HCT116 (cell line): ENCODE data around the gene C10orf95. TPM values are rescaled to one million over a fixed set of nuclear protein-coding genes. Genes with fewer than 3 reads are reported as not detected.

Experiments
- ATAC-seq: fragments of 200-7000 bp; cut with Tn5 transposase; 2 replicates; pipeline ENCODE4 v1.9.1; 2020; ENCODE audit warnings: mild to moderate bottlenecking, moderate library complexity
- BruUV-seq: library from RNA; stranded (reverse); fragments of 400-500 nt; replicated peaks from 2 replicates; lab custom pipeline; 2021; lab: Mats Ljungman, UMichigan
- CTCF ChIA-PET: fragments of 300-600 bp; sonication (Branson Sonifier 250); formaldehyde crosslinking; loops from one replicate; lab custom pipeline; 2021; ENCODE audit warnings: antibody characterized with exemption; lab: Charles Lee
- POLR2A ChIA-PET: fragments of 300-600, 350-600 bp; sonication (Branson Sonifier 250); formaldehyde crosslinking; loops from one replicate; lab custom pipeline; 2021; ENCODE audit warnings: antibody characterized with exemption; lab: Charles Lee
- RAD21 ChIA-PET, 2 experiments: fragments of 300-600 bp; sonication (Branson Sonifier 250); formaldehyde crosslinking; loops; one replicate each; lab custom pipeline; 2023; ENCODE audit warnings: low total read pairs in 2 of 2; ENCODE audit not compliant: uncharacterized antibody in 2 of 2, unreplicated experiment in 2 of 2, low non-redundant PET in 1 of 2; lab: Charles Lee
- DNase-seq: peaks from one replicate; pipeline ENCODE4 v3.0.0-alpha.2; 2010; ENCODE audit warnings: low read depth, low spot score
- H2AFZ ChIP-seq: fragments of 200-600 bp; shearing (Covaris generic), sonication (generic); 2 replicates; pipeline ENCODE4 v1.6.1; 2017; ENCODE audit warnings: low read depth, mixed run types, mixed read lengths, antibody characterized with exemption, low read length; ENCODE audit not compliant: poor library complexity, severe bottlenecking
- H3K27ac ChIP-seq: 2 replicates; pipeline ENCODE4 v1.5.1; 2012; ENCODE audit warnings: low read depth, low read length
- H3K27me3 ChIP-seq: fragments of 200-600 bp; sonication (generic); 2 replicates; pipeline ENCODE4 v1.6.1; 2016; ENCODE audit warnings: mixed run types, low read length, mixed read lengths; ENCODE audit not compliant: insufficient read depth
- H3K36me3 ChIP-seq, 2 experiments: fragments of 200-500 bp in 1 of 2; fragments of 200-600 bp in 1 of 2; sonication (Bioruptor generic) in 1 of 2; sonication (generic) in 1 of 2; 2 replicates each; pipeline versions ENCODE4 v1.5.1 to v1.6.1; 2014 to 2016; ENCODE audit warnings: low read length in 2 of 2, inconsistent platforms in 1 of 2, mixed read lengths in 1 of 2, mixed run types in 1 of 2; ENCODE audit not compliant: insufficient read depth in 2 of 2, control insufficient read depth in 1 of 2
- H3K4me1 ChIP-seq, 2 experiments: fragments of 200-600 bp in 1 of 2; sonication (generic) in 1 of 2; 2 replicates each; pipeline versions ENCODE4 v1.5.1 to v1.6.1; 2012 to 2017; ENCODE audit warnings: low read length in 2 of 2, inconsistent platforms in 1 of 2, mild to moderate bottlenecking in 1 of 2, mixed read lengths in 1 of 2, mixed run types in 1 of 2, moderate library complexity in 1 of 2; ENCODE audit not compliant: insufficient read depth in 2 of 2, control insufficient read depth in 1 of 2
- H3K4me2 ChIP-seq: fragments of 200-600 bp; sonication (generic); 2 replicates; pipeline ENCODE4 v1.6.1; 2017; ENCODE audit warnings: mixed run types, low read length, mixed read lengths
- H3K4me3 ChIP-seq, 2 experiments: fragments of 200-600 bp in 1 of 2; sonication (generic) in 1 of 2; replicated peaks in 1 of 2; 2 replicates each; pipeline ENCODE4 v1.5.1; 2011 to 2016; ENCODE audit warnings: low read length in 2 of 2, control low read depth in 1 of 2, low read depth in 1 of 2, mild to moderate bottlenecking in 1 of 2, mixed read lengths in 1 of 2, mixed run types in 1 of 2
- H3K79me2 ChIP-seq: fragments of 200-600 bp; sonication (generic); 2 replicates; pipeline ENCODE4 v1.6.1; 2017; ENCODE audit warnings: mild to moderate bottlenecking, mixed run types, low read length, moderate library complexity, mixed read lengths; ENCODE audit not compliant: insufficient read depth
- H3K9ac ChIP-seq: fragments of 200-600 bp; sonication (generic); 2 replicates; pipeline ENCODE4 v1.6.1; 2016; ENCODE audit warnings: low read length, mixed read lengths
- H3K9me2 ChIP-seq: fragments of 200-600 bp; sonication (generic), shearing (Covaris generic); 2 replicates; pipeline ENCODE4 v1.6.1; 2017; ENCODE audit warnings: mixed run types, mild to moderate bottlenecking, moderate library complexity; ENCODE audit not compliant: insufficient read depth
- H3K9me3 ChIP-seq, 2 experiments: fragments of 200-500 bp in 1 of 2; fragments of 200-600 bp in 1 of 2; sonication (Bioruptor generic) in 1 of 2; sonication (generic) in 1 of 2; 2 replicates each; pipeline ENCODE4 v1.6.1; 2014 to 2017; ENCODE audit warnings: low read length in 2 of 2, mixed read lengths in 2 of 2, inconsistent platforms in 1 of 2, low read depth in 1 of 2, mild to moderate bottlenecking in 1 of 2, mixed run types in 1 of 2, moderate library complexity in 1 of 2; ENCODE audit not compliant: control insufficient read depth in 1 of 2, insufficient read depth in 1 of 2
- H4K20me1 ChIP-seq: fragments of 200-600 bp; sonication (generic), shearing (Covaris generic); 2 replicates; pipeline ENCODE4 v1.6.1; 2017; ENCODE audit warnings: mixed run types, mild to moderate bottlenecking, moderate library complexity; ENCODE audit not compliant: insufficient read depth
- CEBPB ChIP-seq: IDR thresholded peaks from 2 replicates; pipeline ENCODE4 v1.6.1; 2012; ENCODE audit warnings: low read depth
- EZH2 ChIP-seq: fragments of 200-600 bp; sonication (generic); IDR thresholded peaks from 2 replicates; pipeline ENCODE4 v1.6.1; 2017; ENCODE audit warnings: antibody characterized with exemption, mixed run types
- FOSL1 ChIP-seq: IDR thresholded peaks from 2 replicates; pipeline ENCODE4 v1.6.1; 2012; ENCODE audit warnings: low read depth
- JUND ChIP-seq: IDR thresholded peaks from 2 replicates; pipeline ENCODE4 v1.6.1; 2012
- POLR2AphosphoS5 ChIP-seq: IDR thresholded peaks from 2 replicates; pipeline ENCODE4 v1.6.1; 2011; ENCODE audit warnings: mild to moderate bottlenecking, low read depth, low read length, moderate library complexity
- RAD21 ChIP-seq: IDR thresholded peaks from 2 replicates; pipeline ENCODE4 v1.6.1; 2012; ENCODE audit warnings: low read depth, mild to moderate bottlenecking
- TCF7L2 ChIP-seq: IDR thresholded peaks from 2 replicates; pipeline ENCODE4 v1.7.0; 2011; ENCODE audit warnings: borderline replicate concordance, inconsistent platforms; ENCODE audit not compliant: insufficient read depth, insufficient read length; ENCODE audit errors: extremely low read depth
- YY1 ChIP-seq: IDR thresholded peaks from 2 replicates; pipeline ENCODE4 v1.6.1; 2011; ENCODE audit warnings: low read length, low read depth, moderate library complexity, mild to moderate bottlenecking; ENCODE audit not compliant: insufficient replicate concordance; ENCODE audit errors: extremely low read depth
- ZFX ChIP-seq: fragments of 450-650 bp; IDR thresholded peaks from 2 replicates; pipeline ENCODE4 v1.6.1; 2017
- ZNF274 ChIP-seq: fragments of 200-500 bp; sonication (Bioruptor generic); IDR thresholded peaks from 2 replicates; pipeline ENCODE4 v1.6.1; 2014; ENCODE audit warnings: mild to moderate bottlenecking, low read depth, low read length, inconsistent platforms
- intact Hi-C: fragments of 100-400 bp; cut with micrococcal nuclease; formaldehyde crosslinking; loops from 2 replicates; pipeline ENCODE4 v1.10.0; 2022
- total RNA-seq: library from RNA; stranded (reverse); gene quantifications from one replicate; pipeline ENCODE4 v1.2.1, GENCODE V29; 2021; ENCODE audit not compliant: unreplicated experiment
- TF ChIP-seq, protein P1 (sequence below): IDR thresholded peaks from 2 replicates; pipeline ENCODE4 v1.6.1; 2012
- TF ChIP-seq, protein P2 (sequence below): IDR thresholded peaks from 2 replicates; pipeline ENCODE4 v1.6.1; 2011; ENCODE audit warnings: mild to moderate bottlenecking, low read length, moderate library complexity; ENCODE audit not compliant: insufficient replicate concordance; ENCODE audit errors: extremely low read depth
- TF ChIP-seq, protein P3 (sequence below): IDR thresholded peaks from 2 replicates; pipeline ENCODE4 v1.6.1; 2012

The C10orf95 gene
- total RNA-seq, 1 experiment from 2014 or later = 2.1 TPM

DNA sequence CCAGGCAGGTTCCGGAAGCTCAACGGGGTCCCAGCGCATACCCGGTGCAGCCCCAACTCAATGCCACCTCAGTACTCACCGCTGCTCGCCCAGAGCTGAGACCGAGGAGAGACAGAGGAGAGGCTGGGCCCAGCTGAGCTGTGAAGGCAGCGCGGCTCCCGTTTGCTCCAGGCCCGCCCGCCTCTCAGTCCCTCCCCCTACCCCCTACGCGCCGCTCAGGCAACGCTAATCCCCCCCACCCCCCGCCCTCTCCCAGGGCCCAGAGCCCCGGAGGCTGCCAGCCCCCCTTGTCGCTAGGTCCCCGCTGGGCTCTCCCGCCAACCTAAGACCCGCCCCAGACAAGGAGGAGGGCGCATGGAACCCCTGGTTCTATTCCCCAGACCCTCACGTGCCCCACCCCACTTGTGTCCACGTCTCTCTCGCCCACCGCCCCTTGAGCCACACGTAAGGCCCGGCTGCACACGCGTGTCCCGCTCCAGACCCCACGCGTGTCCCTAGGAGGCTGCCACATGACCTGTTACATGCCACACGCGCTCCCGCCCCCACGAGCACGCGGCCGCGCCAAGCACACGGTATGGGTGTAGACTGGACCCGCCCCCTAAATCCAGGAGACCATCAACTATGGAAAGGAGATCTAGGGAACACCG, 32.6 kb downstream of the C10orf95 start, which contains the start of gene PSD (continued):
- TF ChIP-seq ZNF274 (no peak), JUND (no peak), RAD21 (no peak), CEBPB (no peak), TCF7L2 (no peak)

DNA sequence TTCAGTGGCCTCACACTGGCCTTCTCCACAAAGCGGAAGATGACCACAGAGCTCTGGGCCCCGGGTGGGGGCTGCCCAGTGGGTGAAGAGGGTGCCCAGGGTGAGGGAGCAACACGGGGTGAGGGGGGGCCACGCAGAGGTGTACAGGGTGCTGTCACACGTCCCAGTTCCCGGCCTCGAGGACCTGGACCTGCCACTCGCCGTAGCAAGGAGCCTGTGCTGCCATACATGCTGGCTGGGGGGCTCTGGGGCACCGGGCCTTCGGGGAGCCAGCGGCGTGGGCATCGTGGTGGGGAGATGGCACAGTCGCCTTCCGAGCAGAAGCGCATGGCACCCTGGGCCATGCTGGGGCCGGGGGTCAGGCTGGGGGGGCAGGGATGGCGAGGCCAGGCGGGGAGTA, 34.6 kb downstream of the C10orf95 start:
- no peak for DNase-seq
- intact Hi-C loops = no loop called here
- POLR2A ChIA-PET = no interaction called here

More for the DNA sequence above, 34.6 kb downstream of the C10orf95 start:
- TF ChIP-seq JUND = no peak
- no peak for TF ChIP-seq CEBPB
- TF ChIP-seq YY1 = no peak
- no peak for TF ChIP-seq ZNF274
- TF ChIP-seq, protein P1, sequence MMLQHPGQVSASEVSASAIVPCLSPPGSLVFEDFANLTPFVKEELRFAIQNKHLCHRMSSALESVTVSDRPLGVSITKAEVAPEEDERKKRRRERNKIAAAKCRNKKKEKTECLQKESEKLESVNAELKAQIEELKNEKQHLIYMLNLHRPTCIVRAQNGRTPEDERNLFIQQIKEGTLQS = no peak
- TF ChIP-seq, protein P2, sequence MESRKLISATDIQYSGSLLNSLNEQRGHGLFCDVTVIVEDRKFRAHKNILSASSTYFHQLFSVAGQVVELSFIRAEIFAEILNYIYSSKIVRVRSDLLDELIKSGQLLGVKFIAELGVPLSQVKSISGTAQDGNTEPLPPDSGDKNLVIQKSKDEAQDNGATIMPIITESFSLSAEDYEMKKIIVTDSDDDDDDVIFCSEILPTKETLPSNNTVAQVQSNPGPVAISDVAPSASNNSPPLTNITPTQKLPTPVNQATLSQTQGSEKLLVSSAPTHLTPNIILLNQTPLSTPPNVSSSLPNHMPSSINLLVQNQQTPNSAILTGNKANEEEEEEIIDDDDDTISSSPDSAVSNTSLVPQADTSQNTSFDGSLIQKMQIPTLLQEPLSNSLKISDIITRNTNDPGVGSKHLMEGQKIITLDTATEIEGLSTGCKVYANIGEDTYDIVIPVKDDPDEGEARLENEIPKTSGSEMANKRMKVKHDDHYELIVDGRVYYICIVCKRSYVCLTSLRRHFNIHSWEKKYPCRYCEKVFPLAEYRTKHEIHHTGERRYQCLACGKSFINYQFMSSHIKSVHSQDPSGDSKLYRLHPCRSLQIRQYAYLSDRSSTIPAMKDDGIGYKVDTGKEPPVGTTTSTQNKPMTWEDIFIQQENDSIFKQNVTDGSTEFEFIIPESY = no peak
- no peak for TF ChIP-seq EZH2
- TF ChIP-seq, protein P3, sequence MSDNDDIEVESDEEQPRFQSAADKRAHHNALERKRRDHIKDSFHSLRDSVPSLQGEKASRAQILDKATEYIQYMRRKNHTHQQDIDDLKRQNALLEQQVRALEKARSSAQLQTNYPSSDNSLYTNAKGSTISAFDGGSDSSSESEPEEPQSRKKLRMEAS = no peak
- no peak for TF ChIP-seq FOSL1
- TF ChIP-seq ZFX = no peak
- TF ChIP-seq POLR2AphosphoS5 = no peak
- no peak for TF ChIP-seq TCF7L2
- no peak overlapping the region for H3K27ac ChIP-seq
- H3K4me1 ChIP-seq = peaks cover 5 to 19% of the 10 kb centered on the region in 2 experiments; a peak in 2 of 4 replicates
- no peaks in the 10 kb centered on the region for H3K9me2 ChIP-seq
- ChIA-PET RAD21 (no interaction called here), CTCF (no interaction called here)
- no TSS peak for BruUV-seq
- H3K9me3 ChIP-seq = no peaks in the 10 kb centered on the region
- no peaks in the 10 kb centered on the region for H3K36me3 ChIP-seq
- peaks cover 3% of the 10 kb centered on the region; the same call in 1 of the 2 replicates for H3K79me2 ChIP-seq
- H3K4me3 ChIP-seq = no peak overlapping the region
- H3K4me2 ChIP-seq = no peak overlapping the region
- H3K27me3 ChIP-seq = peaks cover 3% of the 10 kb centered on the region; the same call in 1 of the 2 replicates
- H2AFZ ChIP-seq = no peak overlapping the region
- no peaks in the 10 kb centered on the region for H4K20me1 ChIP-seq
- no peak overlapping the region for H3K9ac ChIP-seq
- ATAC-seq = no peak
